Esophagus muscularis mucosa (tissue), 4 donors: ENCODE data around the gene CAMLG. TPM values are rescaled to one million over a fixed set of nuclear protein-coding genes. Genes with fewer than 3 reads are reported as not detected.
"Not testable (repeated sequence)": the region's sequence is repeated elsewhere in the genome, so short reads cannot be mapped to it uniquely, and the experiment has no call there.

Experiments used
- DNase-seq: peaks from one replicate; pipeline ENCODE4 v3.0.0-alpha.2; 2017; ENCODE audit errors: extremely low spot score
- H3K27ac ChIP-seq, 4 donors: fragments of 200-600 bp; sonication (generic); replicated peaks in 1 of 4; 1 replicate in 3 of 4; 2 replicates in 1 of 4; pipeline ENCODE4 v1.5.1; 2016 to 2019; ENCODE audit warnings: mild to moderate bottlenecking in 1 of 4
- H3K27me3 ChIP-seq, 4 donors: fragments of 200-600 bp; sonication (generic); one replicate each; pipeline versions ENCODE4 v1.5.1 to v1.6.0; 2016 to 2019
- H3K36me3 ChIP-seq, 4 donors: fragments of 200-600 bp; sonication (generic); one replicate each; pipeline ENCODE4 v1.5.1; 2016 to 2019
- H3K4me1 ChIP-seq, 4 donors: fragments of 200-600 bp; sonication (generic); one replicate each; pipeline ENCODE4 v1.5.1; 2016 to 2019
- H3K4me3 ChIP-seq, 4 donors: fragments of 200-600 bp; sonication (generic); 1 replicate in 2 of 4; 2 replicates in 2 of 4; pipeline ENCODE4 v1.5.1; 2016 to 2019; ENCODE audit warnings: mild to moderate bottlenecking in 4 of 4, moderate library complexity in 1 of 4
- H3K9me3 ChIP-seq, 4 donors: fragments of 200-600 bp; sonication (generic); 1 replicate in 3 of 4; 2 replicates in 1 of 4; pipeline ENCODE4 v1.5.1; 2016 to 2019
- EP300 ChIP-seq: sonication (generic); formaldehyde crosslinking; IDR thresholded peaks from one replicate; pipeline ENCODE4 v1.6.1; 2017; ENCODE audit warnings: antibody characterized with exemption
- POLR2A ChIP-seq: fragments of 450-650 bp; IDR thresholded peaks from one replicate; pipeline ENCODE4 v1.6.1; 2017; ENCODE audit warnings: antibody characterized with exemption, moderate library complexity, mild to moderate bottlenecking, low read depth
- POLR2AphosphoS5 ChIP-seq, 2 donors: sonication (generic); formaldehyde crosslinking; IDR thresholded peaks; one replicate each; pipeline ENCODE4 v1.6.1; 2017; ENCODE audit warnings: antibody characterized with exemption in 2 of 2
- WGBS: methylation state at CpG from one replicate; pipeline ENCODE4 v1.1.5; 2018; 5-methylcytosine and 5-hydroxymethylcytosine counted together
- intact Hi-C: fragments of 100-400 bp; cut with DNase I; formaldehyde crosslinking; loops from one replicate; pipeline ENCODE4 v1.15.1; 2023
- total RNA-seq, 4 donors: library from RNA; depleted of rRNA; stranded (reverse); fragments of >200 nt; gene quantifications; one replicate each; pipeline versions ENCODE4 v1.1.0 to v1.2.1, GENCODE V29; 2016
- TF ChIP-seq, protein P1 (sequence below), 3 experiments: fragments of 200-600 bp in 2 of 3; fragments of 450-650 bp in 1 of 3; sonication (generic) in 2 of 3; IDR thresholded peaks; one replicate each; pipeline ENCODE4 v1.5.1; 2017 to 2019; ENCODE audit warnings: antibody characterized with exemption in 3 of 3, mild to moderate bottlenecking in 2 of 3, moderate library complexity in 1 of 3

CAMLG gene
- total RNA-seq, 4 donors from 2014 or later: 38.5 to 54.4 (median 49.8) TPM

DNA sequence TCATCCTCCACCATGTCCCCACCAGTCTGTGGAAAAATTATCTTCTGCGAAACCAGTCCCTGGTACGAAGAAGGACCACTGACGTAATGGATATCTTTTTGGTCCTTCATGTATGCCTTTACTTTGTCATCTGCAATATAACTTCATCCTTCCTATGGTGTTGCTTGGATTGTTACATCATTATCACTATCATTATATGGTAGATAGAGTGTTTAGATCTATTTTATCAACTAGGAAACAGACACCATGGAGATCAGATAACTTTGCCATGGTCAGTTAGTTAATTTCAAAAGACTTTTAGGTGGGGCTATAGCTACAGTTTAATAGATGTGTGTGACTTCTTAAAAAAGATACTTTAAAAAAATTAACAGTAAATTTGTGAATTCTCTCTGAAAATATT lies 23.8 kb upstream of the CAMLG start:
- Histone ChIP-seq H3K4me1 (no peaks in the 10 kb centered on the region), H3K27me3 (no peaks in the 10 kb centered on the region), H3K27ac (no peak overlapping the region), H3K4me3 (no peak overlapping the region), H3K9me3 (no peaks in the 10 kb centered on the region), H3K36me3 (peaks cover 53 to 99% (median 90%) of the 10 kb centered on the region in 4 donors)
- no peak for TF ChIP-seq POLR2AphosphoS5 (IDR thresholded peaks at IDR 0.05)
- intact Hi-C loops: no loop called here
- WGBS: 93% methylated on average over 3 of the region's 3 CpGs
- DNase-seq: no peak

DNA sequence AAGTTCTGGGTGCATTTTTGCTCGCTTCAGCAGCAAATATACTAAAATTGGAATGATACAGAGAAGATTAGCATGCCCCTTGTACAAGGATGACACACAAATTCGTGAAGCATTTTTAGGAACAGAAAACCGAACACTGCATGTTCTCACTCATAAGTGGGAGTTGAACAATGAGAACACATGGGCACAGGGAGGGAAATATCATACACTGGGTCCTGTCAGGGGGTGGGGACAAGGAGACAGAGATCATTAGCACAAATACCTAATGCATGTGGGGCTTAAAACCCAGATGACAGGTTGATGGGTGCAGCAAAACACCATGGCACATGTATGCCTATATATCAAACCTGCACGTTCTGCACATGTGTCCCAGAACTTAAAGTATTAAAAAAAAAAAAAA lies 22.9 kb upstream of the CAMLG start:
- WGBS: 92% methylated on average over 4 of the region's 4 CpGs
- intact Hi-C loops: not testable (repeated sequence)
- H3K36me3 ChIP-seq: peaks cover 53 to 99% (median 90%) of the 10 kb centered on the region in 4 donors

DNA sequence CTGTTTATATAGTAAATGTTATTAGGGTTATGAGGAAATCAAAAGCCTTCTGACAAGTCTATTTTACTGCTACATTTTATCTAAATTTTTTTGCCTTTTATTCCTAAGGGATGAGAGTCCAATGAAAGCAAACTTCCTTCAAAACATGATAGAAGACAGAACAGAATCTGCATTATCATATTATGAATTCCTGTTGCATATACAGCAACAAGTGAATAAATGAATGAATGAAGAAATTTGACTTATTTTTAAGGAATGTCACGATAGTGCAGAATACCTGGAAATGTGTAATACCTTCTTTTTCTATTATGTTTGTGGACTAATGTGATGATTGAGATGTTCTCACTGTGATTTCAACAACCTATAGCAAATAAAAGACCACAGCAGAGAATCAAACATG lies 13.5 kb upstream of the CAMLG start:
- Histone ChIP-seq H3K4me3 (no peak overlapping the region), H3K36me3 (peaks cover 35 to 61% (median 58%) of the 10 kb centered on the region in 4 donors), H3K4me1 (no peaks in the 10 kb centered on the region), H3K27me3 (no peaks in the 10 kb centered on the region), H3K27ac (no peak overlapping the region), H3K9me3 (no peaks in the 10 kb centered on the region)
- WGBS: 92% methylated on average over 1 of the region's 1 CpG
- no peak for DNase-seq
- intact Hi-C loops: loop anchor here (10.0 kb wide), 1 partner anchor 50 kb away; no protein-coding TSS in a partner anchor
- TF ChIP-seq EP300 (no peak), POLR2AphosphoS5 (IDR thresholded peaks at IDR 0.05) (no peak)
- TF ChIP-seq, protein P1, sequence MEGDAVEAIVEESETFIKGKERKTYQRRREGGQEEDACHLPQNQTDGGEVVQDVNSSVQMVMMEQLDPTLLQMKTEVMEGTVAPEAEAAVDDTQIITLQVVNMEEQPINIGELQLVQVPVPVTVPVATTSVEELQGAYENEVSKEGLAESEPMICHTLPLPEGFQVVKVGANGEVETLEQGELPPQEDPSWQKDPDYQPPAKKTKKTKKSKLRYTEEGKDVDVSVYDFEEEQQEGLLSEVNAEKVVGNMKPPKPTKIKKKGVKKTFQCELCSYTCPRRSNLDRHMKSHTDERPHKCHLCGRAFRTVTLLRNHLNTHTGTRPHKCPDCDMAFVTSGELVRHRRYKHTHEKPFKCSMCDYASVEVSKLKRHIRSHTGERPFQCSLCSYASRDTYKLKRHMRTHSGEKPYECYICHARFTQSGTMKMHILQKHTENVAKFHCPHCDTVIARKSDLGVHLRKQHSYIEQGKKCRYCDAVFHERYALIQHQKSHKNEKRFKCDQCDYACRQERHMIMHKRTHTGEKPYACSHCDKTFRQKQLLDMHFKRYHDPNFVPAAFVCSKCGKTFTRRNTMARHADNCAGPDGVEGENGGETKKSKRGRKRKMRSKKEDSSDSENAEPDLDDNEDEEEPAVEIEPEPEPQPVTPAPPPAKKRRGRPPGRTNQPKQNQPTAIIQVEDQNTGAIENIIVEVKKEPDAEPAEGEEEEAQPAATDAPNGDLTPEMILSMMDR (IDR thresholded peaks at IDR 0.05): no peak

More for the DNA sequence above, 22.9 kb upstream of the CAMLG start:
- H3K27ac ChIP-seq, H3K9me3 ChIP-seq, H3K4me3 ChIP-seq, DNase-seq, H3K4me1 ChIP-seq, H3K27me3 ChIP-seq: not testable (repeated sequence)

DNA sequence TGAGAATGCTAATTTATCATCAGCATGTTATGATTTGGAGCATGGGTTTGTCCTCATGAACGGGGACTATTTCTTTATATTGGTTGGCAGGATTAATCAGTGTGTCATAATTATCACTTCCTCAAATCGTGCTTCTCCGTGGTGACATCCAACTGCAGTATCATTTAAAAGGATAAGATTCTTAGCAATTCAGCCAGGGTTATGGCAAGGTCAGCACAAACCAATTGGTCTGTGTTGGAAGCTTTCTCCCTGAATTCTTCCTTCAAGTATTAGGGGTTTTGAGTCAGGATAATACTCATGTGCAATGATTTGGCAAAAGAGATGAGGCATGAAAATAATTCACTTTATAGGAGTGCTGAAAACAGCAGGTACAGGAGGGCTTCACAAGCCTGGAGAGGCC lies 5.5 kb upstream of the CAMLG start:
- no peaks in the 10 kb centered on the region for H3K27me3 ChIP-seq
- intact Hi-C loops: no loop called here
- TF ChIP-seq, protein P1 (IDR thresholded peaks at IDR 0.05): no peak
- TF ChIP-seq POLR2A: no peak
- no peak for TF ChIP-seq POLR2AphosphoS5 (IDR thresholded peaks at IDR 0.05)
- no peak for TF ChIP-seq EP300
- 73% methylated on average over 3 of the region's 3 CpGs for WGBS
- no peak overlapping the region for H3K27ac ChIP-seq
- H3K9me3 ChIP-seq: no peaks in the 10 kb centered on the region
- H3K4me3 ChIP-seq: no peak overlapping the region
- no peaks in the 10 kb centered on the region for H3K36me3 ChIP-seq
- no peak for DNase-seq
- peaks cover 0 to 8% (median 5%) of the 10 kb centered on the region in 4 donors for H3K4me1 ChIP-seq

DNA sequence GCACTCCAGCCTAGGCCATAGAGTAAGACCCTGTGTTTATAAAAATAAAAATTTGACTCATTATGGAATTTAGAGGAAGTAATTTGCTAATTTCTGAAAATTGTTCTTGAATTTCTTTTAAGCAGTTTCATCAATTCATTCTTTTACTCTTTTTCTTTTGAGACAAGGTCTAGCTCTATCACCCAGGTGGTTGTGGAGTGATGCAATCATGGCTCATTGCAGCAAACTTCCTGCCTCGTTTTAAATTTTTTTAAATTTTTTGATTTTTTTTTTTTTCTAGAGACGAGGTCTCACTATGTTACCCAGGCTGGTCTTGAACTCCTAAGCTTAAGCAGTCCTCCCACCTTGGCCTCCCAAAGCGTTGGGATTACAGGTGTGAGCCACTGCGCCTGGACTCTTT lies 3.1 kb upstream of the CAMLG start:
- Histone ChIP-seq H3K9me3 (no peaks in the 10 kb centered on the region), H3K36me3 (no peaks in the 10 kb centered on the region), H3K27me3 (no peaks in the 10 kb centered on the region), H3K4me1 (peaks cover 12 to 20% (median 19%) of the 10 kb centered on the region in 4 donors), H3K4me3 (no peak overlapping the region), H3K27ac (no peak overlapping the region)
- 78% methylated on average over 4 of the region's 4 CpGs for WGBS
- TF ChIP-seq, protein P1 (IDR thresholded peaks at IDR 0.05): no peak
- TF ChIP-seq EP300 (no peak), POLR2AphosphoS5 (IDR thresholded peaks at IDR 0.05) (no peak), POLR2A (no peak)
- intact Hi-C loops: no loop called here
- DNase-seq: no peak

DNA sequence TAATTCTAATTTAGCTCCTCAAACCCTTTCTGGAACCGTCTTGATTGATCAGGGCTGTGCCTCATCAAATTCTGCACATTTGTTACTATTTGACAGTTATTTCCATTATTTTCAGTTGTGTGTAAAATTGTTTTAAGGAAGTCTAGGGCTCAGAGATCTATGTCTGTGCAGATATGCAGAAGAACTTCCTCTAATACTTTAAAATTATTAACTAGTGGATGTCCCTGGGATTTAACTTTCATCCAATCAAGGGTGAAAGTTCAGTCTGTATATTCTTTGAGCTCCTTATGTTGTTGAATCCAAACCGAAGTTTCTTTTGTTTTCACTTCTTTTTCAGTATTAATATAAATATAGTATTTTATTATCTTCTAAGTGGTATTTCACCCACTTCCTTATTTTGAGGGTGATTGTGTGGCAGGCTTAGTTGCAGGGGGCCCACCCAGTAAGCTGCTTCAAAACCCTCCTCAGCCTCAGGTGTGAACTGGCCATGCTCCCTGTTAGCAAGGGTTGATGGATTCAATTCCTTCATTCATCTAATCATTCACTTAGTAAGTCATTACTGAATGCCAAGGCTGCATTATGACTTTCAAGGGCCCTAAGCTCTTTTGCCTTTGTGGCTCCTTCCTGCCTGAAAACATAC lies 2.1 kb upstream of the CAMLG start:
- no peaks in the 10 kb centered on the region for H3K9me3 ChIP-seq
- H3K4me3 ChIP-seq: no peak overlapping the region
- H3K36me3 ChIP-seq: peaks cover 0 to 3% (median 0%) of the 10 kb centered on the region in 4 donors
- no peaks in the 10 kb centered on the region for H3K27me3 ChIP-seq
- TF ChIP-seq EP300 (no peak), POLR2A (no peak), POLR2AphosphoS5 (IDR thresholded peaks at IDR 0.05) (no peak)
- TF ChIP-seq, protein P1 (IDR thresholded peaks at IDR 0.05): no peak
- peaks cover 16 to 31% (median 29%) of the 10 kb centered on the region in 4 donors for H3K4me1 ChIP-seq
- WGBS: 63% methylated on average over 2 of the region's 2 CpGs
- H3K27ac ChIP-seq: no peak overlapping the region
- intact Hi-C loops: no loop called here
- no peak for DNase-seq
